SKM-1 treated with dmso at 0.1 percent for 144 hours (cell line): ENCODE results near the gene ULBP3.
"Not testable (repeated sequence)": the region's sequence is repeated elsewhere in the genome, so short reads cannot be mapped to it uniquely, and the experiment has no call there.

ENCODE experiments used
- DNase-seq: peaks from one replicate; lab custom pipeline; 2025; ENCODE audit not compliant: unreplicated experiment; lab: John Stamatoyannopoulos, UW

The ULBP3 gene

GRCh38 chr6:150017186-150017521 is 51.8 kb downstream of the ULBP3 start:
- DNase-seq, result not testable (repeated sequence)

GRCh38 chr6:150016324-150017185 is 52.4 kb downstream of the ULBP3 start:
- peak; percentile 20 for DNase-seq

DNA sequence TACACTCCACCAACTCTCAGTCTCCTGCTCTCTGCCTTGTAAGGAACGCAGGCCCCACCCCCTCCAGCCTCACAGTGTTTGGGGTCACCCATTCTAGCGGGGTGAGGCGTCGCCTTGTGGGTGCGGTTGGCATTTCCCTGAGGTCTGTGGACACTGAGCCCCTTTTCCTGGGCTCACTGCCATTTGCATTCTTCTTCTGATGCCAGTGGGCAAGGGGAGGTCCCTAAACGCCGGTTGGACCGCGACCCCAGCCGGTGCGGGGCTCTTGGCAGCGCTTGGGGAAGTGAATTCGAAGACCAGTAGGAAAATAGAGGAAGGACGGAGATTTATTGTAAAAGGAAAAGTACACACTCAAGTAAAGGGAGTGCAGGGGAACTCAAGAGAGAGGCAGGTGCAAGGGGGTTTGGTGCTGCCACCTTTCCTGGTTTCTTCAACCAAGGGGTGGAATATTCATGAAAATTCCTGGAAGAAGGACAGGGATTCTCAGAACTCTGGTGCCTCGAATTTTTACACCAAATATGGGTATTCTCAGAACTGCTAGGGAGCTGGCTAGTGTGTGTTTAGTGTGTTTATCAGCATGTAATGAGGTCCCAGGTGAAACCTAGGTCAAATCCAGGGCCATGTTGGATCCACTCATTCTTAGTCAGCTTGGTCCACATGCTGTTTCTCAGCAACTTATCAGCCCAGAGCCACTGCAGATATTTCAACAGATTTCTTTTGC is 53.5 kb downstream of the ULBP3 start:
- DNase-seq, result not testable (repeated sequence)

DNA sequence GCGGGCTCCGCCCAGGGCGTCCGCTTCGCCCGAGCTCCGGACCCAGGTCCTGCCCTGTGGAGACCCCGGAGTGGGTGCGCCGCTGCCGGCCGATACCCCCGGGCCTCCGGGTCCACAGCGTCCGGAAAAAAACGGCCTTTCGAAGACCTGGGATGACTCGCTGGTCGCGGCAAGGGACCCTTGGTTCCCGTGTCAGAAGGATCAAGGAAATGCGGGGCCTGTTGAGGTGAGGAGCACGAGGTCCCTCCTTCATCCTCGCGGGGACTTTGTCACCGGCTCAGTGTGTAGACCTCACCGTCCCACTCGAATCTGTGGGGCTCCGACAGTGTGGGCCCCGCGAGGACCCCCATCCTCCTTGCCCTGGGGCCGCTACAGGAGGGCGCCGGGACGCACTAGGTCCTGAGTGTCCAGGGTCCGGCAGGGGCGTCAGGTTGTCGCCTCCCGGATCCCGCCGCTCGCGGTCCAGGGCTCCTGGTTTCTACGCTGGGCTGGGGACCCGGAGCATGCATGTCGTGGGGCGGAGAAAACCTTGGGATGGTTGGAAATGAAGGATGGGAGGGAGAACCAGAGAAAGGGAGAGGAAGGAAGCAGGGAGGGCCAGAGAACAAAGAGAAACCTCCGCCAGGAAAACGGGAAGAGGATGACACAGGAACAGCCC is 54.2 kb downstream of the ULBP3 start:
- DNase-seq, result not testable (repeated sequence)

DNA sequence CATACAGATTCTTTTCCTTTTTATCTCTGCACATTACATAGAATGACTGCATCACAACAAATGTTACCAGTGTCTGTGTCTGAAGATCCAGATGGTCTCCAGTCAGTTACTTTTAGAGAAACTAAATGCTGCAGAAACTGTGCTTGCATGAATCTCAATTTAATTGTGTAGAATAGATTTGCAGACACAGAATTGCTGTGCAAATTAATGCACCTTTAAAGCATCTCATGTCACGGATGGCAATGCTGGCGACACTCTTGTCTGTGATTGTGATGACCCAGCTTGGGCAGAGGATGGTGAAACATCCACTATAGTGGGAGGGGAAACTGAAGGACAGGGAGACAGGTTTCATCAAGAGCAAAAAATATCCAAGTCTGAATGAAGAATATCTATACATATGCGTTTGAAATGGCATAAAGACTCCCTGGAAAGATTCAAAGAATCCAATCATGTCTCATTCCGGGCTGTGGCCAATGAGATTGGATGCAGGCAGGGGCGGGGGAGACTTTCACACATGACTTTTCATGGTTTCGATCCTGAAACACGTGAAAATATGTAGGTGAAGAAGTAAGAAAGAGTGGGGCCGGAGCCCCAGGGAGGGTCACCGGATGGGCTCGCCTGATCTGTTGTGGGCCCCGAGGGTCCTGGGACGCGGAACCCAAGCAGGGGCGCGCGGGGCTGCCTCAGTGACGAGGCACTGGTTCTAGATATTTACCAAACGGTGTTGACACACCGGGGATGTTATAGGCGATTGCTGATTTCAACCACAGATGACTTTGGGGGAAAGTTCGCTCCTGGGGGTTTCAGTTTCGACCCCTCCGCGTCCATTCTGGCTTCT is 54.9 kb downstream of the ULBP3 start:
- not testable (repeated sequence) for DNase-seq

GRCh38 chr6:150012846-150013784 is 55.8 kb downstream of the ULBP3 start:
- DNase-seq, result not testable (repeated sequence)
